Activated CD4-positive, CD25-positive, alpha-beta regulatory T cell treated with anti-CD3 and anti-CD28 coated beads, Interleukin-2, amount 50 U/mL, for 24 hours (primary cell): Measurements from ENCODE around the gene VCY.
"Not testable (repeated sequence)": the region's sequence is repeated elsewhere in the genome, so short reads cannot be mapped to it uniquely, and the experiment has no call there.

Source experiments
- ATAC-seq, 2 donors: fragments of 150-1000 bp; cut with Tn5 transposase; one replicate each; pipeline ENCODE4 v1.10.0; 2021; ENCODE audit warnings: mild to moderate bottlenecking in 1 of 2, moderate library complexity in 1 of 2

VCY gene

GRCh38 chrY:13986373-13986772, at the start of gene VCY:
Gene VCY (minus strand): TSS chrY:13986473. CDS start chrY:13986440, 33 bp downstream.
- not testable (repeated sequence) for ATAC-seq

DNA sequence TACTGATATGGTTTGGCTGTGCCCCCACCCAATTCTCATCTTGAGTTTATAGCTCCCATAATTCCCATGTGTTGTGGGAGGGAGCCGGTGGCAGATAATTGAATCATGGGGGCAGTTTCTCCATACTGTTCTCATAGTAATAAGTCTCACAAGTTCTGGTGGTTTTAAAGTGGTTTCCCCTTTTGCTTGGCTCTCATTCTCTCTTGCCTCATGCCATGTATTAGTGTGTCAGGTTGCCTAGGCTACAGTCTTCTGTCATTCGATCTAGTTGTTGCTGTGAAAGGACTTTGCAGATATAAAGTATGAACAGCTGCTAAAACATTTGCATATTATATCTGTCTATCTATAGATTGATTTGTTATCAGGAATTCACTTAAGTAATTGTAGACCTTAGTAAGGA, 44.1 kb upstream of the VCY start:
- ATAC-seq, result not testable (repeated sequence)

- ATAC-seq, result not testable (repeated sequence)
Observed at GRCh38 chrY:14011916-14012315, 25.6 kb upstream of the VCY start.

DNA sequence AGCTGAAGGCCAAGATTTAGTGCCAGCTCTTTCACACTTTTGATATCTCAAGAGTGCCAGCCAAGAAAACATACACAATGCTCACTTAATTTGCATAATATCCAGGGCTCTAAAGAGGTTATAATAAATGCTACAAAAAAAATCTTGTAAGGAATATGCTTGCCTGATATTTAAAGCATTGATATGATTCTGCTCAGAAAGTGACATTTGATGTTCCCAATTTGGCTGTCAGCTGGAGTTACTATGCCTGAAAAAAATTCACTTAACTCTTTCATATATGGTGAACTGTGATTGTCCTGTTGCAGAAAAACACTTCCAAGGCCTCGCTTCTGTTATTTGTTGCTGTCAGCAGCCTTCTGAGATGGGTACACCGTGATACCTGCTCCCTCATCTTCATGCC, 43.9 kb downstream of the VCY start:
- not testable (repeated sequence) for ATAC-seq
